Ishikawa (cell line): ENCODE data around the gene TCF4.

Source experiments
- CEBPB ChIP-seq: IDR thresholded peaks from 2 replicates; pipeline ENCODE4 v1.6.1; 2012
- CREB1 ChIP-seq: IDR thresholded peaks from 2 replicates; pipeline ENCODE4 v1.6.1; 2012; ENCODE audit warnings: low read depth
- EGR1 ChIP-seq: IDR thresholded peaks from 2 replicates; pipeline ENCODE4 v1.6.1; 2012
- EP300 ChIP-seq: IDR thresholded peaks from 2 replicates; pipeline ENCODE4 v1.6.1; 2012; ENCODE audit warnings: borderline replicate concordance
- FOXM1 ChIP-seq: IDR thresholded peaks from 2 replicates; pipeline ENCODE4 v1.6.1; 2012; ENCODE audit warnings: low read depth, borderline replicate concordance
- MAX ChIP-seq: IDR thresholded peaks from 2 replicates; pipeline ENCODE4 v1.6.1; 2012
- NFIC ChIP-seq: IDR thresholded peaks from 2 replicates; pipeline ENCODE4 v1.6.1; 2012
- RAD21 ChIP-seq: IDR thresholded peaks from 2 replicates; pipeline ENCODE4 v1.6.1; 2012; ENCODE audit warnings: low read depth
- REST ChIP-seq: IDR thresholded peaks from 2 replicates; pipeline ENCODE4 v1.6.1; 2012; ENCODE audit warnings: low read depth, mild to moderate bottlenecking
- TAF1 ChIP-seq: IDR thresholded peaks from 2 replicates; pipeline ENCODE4 v1.6.1; 2012; ENCODE audit warnings: low read depth, mild to moderate bottlenecking
- TCF12 ChIP-seq: IDR thresholded peaks from 2 replicates; pipeline ENCODE4 v1.6.1; 2012; ENCODE audit warnings: low read depth
- USF1 ChIP-seq: IDR thresholded peaks from 2 replicates; pipeline ENCODE4 v1.6.1; 2012
- YY1 ChIP-seq: IDR thresholded peaks from 2 replicates; pipeline ENCODE4 v1.6.1; 2012; ENCODE audit warnings: low read depth
- ZBTB7A ChIP-seq: IDR thresholded peaks from 2 replicates; pipeline ENCODE4 v1.6.1; 2012; ENCODE audit warnings: low read depth

GRCh38 chr18:55269622-55270021 lies 318.4 kb downstream of the TCF4 start:
- TF ChIP-seq REST (no peak), MAX (no peak), CREB1 (no peak), YY1 (no peak), EP300 (no peak), NFIC (no peak), RAD21 (no peak), USF1 (no peak), CEBPB (no peak), TAF1 (no peak), TCF12 (no peak), ZBTB7A (no peak), EGR1 (no peak), FOXM1 (no peak)
